HG03060 (cell line): ENCODE measurements around the gene DTNA.

Experiments used
- ATAC-seq: cut with Tn5 transposase; IDR thresholded peaks from one replicate; pipeline ENCODE4 v1.9.1; 2021; ENCODE audit warnings: low read depth, moderate number of reproducible peaks; ENCODE audit not compliant: unreplicated experiment

Gene DTNA

GRCh38 chr18:34802959-34803358 is 92.9 kb downstream of the DTNA start:
- ATAC-seq, result no peak

GRCh38 chr18:34803877-34804400 is 93.8 kb downstream of the DTNA start:
- no peak for ATAC-seq

GRCh38 chr18:34805103-34805877 is 95.2 kb downstream of the DTNA start:
- no peak for ATAC-seq

- no peak for ATAC-seq
These were observed 95.8 kb downstream of the DTNA start for GRCh38 chr18:34805878-34806351.

- ATAC-seq, result no peak
These were observed 96.4 kb downstream of the DTNA start for GRCh38 chr18:34806527-34806926.

- ATAC-seq, result no peak
These were observed 97.2 kb downstream of the DTNA start for GRCh38 chr18:34807106-34807796.

- no peak for ATAC-seq
These were observed 98.3 kb downstream of the DTNA start for GRCh38 chr18:34808389-34808788.

- ATAC-seq, result no peak
These were observed 99.5 kb downstream of the DTNA start for GRCh38 chr18:34809451-34810072.

- ATAC-seq, result no peak
These were observed 106.1 kb downstream of the DTNA start for GRCh38 chr18:34816183-34816582.

- ATAC-seq, result no peak
These were observed 107.5 kb downstream of the DTNA start for GRCh38 chr18:34817636-34818035.

- ATAC-seq, result no peak
These were observed 108.0 kb downstream of the DTNA start for GRCh38 chr18:34818064-34818463.

- ATAC-seq, result no peak
These were observed 110.4 kb downstream of the DTNA start for GRCh38 chr18:34820360-34821065.

GRCh38 chr18:34821669-34822210 is 111.6 kb downstream of the DTNA start:
- ATAC-seq, result no peak

GRCh38 chr18:34828093-34828492 is 118.0 kb downstream of the DTNA start:
- no peak for ATAC-seq

- no peak for ATAC-seq
These were observed 124.8 kb downstream of the DTNA start for GRCh38 chr18:34834897-34835296.

- ATAC-seq, result no peak
These were observed 125.4 kb downstream of the DTNA start for GRCh38 chr18:34835466-34835865.

GRCh38 chr18:34837769-34838272 is 127.7 kb downstream of the DTNA start:
- no peak for ATAC-seq

GRCh38 chr18:34838669-34839068 is 128.6 kb downstream of the DTNA start:
- ATAC-seq, result no peak

GRCh38 chr18:34840256-34840826 is 130.2 kb downstream of the DTNA start:
- ATAC-seq, result no peak

GRCh38 chr18:34841891-34842290 is 131.8 kb downstream of the DTNA start:
- ATAC-seq, result no peak
